ENCODE results near the gene FARS2.

DNA sequence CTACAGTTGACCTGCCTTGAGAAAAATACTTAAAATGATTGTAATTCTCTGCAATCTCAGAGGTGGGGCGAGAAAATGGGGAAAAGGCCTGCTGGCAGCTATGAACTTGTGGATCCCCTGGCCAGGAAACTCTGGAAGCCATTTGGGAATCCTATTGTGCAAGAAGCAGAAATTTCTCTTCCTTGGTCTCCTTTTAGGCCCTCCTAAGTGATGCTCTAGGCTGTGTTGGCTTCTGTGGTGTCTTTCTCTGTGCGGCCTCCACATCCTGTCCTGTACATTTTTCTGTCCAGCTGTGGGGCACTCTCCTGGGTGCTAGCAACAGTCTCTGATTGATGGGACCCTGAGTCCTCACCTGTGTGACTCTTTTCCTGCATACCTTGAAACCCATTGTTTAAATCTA, 290.9 kb downstream of the FARS2 start:
- TF ChIP-seq CTCF (conservative IDR thresholded peaks at IDR 0.05; ENCODE audit: low read depth, low read length), result no peak
- TF ChIP-seq EZH2 (IDR thresholded peaks at IDR 0.05; ENCODE audit: borderline replicate concordance, low read depth, low read length, poor library complexity, severe bottlenecking), result no peak

Data from A673 (cell line).